ENCODE measurements around the gene MAJIN. TPM values are rescaled to one million over a fixed set of nuclear protein-coding genes. Genes with fewer than 3 reads are reported as not detected.

MAJIN gene
- total RNA-seq, 2 donors from 2014 or later = 7.4 TPM; not detected in 1

- TF ChIP-seq POLR2AphosphoS5 (IDR thresholded peaks at IDR 0.05) = no peak
- TF ChIP-seq, protein P1, sequence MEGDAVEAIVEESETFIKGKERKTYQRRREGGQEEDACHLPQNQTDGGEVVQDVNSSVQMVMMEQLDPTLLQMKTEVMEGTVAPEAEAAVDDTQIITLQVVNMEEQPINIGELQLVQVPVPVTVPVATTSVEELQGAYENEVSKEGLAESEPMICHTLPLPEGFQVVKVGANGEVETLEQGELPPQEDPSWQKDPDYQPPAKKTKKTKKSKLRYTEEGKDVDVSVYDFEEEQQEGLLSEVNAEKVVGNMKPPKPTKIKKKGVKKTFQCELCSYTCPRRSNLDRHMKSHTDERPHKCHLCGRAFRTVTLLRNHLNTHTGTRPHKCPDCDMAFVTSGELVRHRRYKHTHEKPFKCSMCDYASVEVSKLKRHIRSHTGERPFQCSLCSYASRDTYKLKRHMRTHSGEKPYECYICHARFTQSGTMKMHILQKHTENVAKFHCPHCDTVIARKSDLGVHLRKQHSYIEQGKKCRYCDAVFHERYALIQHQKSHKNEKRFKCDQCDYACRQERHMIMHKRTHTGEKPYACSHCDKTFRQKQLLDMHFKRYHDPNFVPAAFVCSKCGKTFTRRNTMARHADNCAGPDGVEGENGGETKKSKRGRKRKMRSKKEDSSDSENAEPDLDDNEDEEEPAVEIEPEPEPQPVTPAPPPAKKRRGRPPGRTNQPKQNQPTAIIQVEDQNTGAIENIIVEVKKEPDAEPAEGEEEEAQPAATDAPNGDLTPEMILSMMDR (IDR thresholded peaks at IDR 0.05) = no peak
- no peak for TF ChIP-seq POLR2A (IDR thresholded peaks at IDR 0.05)
- H3K27ac ChIP-seq = no peak overlapping the region
- 72% methylated on average over 5 of the region's 5 CpGs for WGBS
- H3K4me1 ChIP-seq (replicated peaks) = no peaks in the 10 kb centered on the region
- no peak for DNase-seq (ENCODE audit: low spot score)
- H3K9me3 ChIP-seq = no peaks in the 10 kb centered on the region
- intact Hi-C loops (cut with DNase I) = no loop called here
- H3K36me3 ChIP-seq = no peaks in the 10 kb centered on the region
- no peaks in the 10 kb centered on the region for H3K27me3 ChIP-seq (replicated peaks; ENCODE audit: insufficient read depth)
- H3K4me3 ChIP-seq = no peak overlapping the region
Measured at GRCh38 chr11:65002706-65003105, 30.8 kb upstream of the MAJIN start.

GRCh38 chr11:64999478-64999877 is 27.6 kb upstream of the MAJIN start:
- H3K27ac ChIP-seq = no peak overlapping the region
- no peaks in the 10 kb centered on the region for H3K9me3 ChIP-seq
- no peak for DNase-seq (ENCODE audit: low spot score)
- no peak overlapping the region for H3K4me3 ChIP-seq
- WGBS = 95% methylated on average over 1 of the region's 1 CpG
- no peaks in the 10 kb centered on the region for H3K27me3 ChIP-seq (replicated peaks; ENCODE audit: insufficient read depth)
- intact Hi-C loops (cut with DNase I) = loop anchor here (5.0 kb wide), 1 partner anchor 152 kb away; no protein-coding TSS in a partner anchor
- no peak for TF ChIP-seq POLR2A (IDR thresholded peaks at IDR 0.05)
- TF ChIP-seq, protein P1 (IDR thresholded peaks at IDR 0.05) = no peak
- TF ChIP-seq POLR2AphosphoS5 (IDR thresholded peaks at IDR 0.05) = no peak
- H3K36me3 ChIP-seq = no peaks in the 10 kb centered on the region
- H3K4me1 ChIP-seq (replicated peaks) = no peaks in the 10 kb centered on the region

- intact Hi-C loops (cut with DNase I) = loop anchor here (5.0 kb wide), 1 partner anchor 152 kb away; no protein-coding TSS in a partner anchor
- TF ChIP-seq, protein P1 (IDR thresholded peaks at IDR 0.05) = no peak
- TF ChIP-seq POLR2AphosphoS5 (IDR thresholded peaks at IDR 0.05) = no peak
- TF ChIP-seq POLR2A (IDR thresholded peaks at IDR 0.05) = no peak
- DNase-seq (ENCODE audit: low spot score) = no peak
Measured at GRCh38 chr11:64998690-64999431, 27.0 kb upstream of the MAJIN start.

GRCh38 chr11:64998141-64998540 is 26.2 kb upstream of the MAJIN start:
- no peak overlapping the region for H3K27ac ChIP-seq
- intact Hi-C loops (cut with DNase I) = loop anchor here (5.0 kb wide), 1 partner anchor 151 kb away; no protein-coding TSS in a partner anchor
- no peak for DNase-seq (ENCODE audit: low spot score)

More at GRCh38 chr11:64998690-64999431, 27.0 kb upstream of the MAJIN start:
- no peaks in the 10 kb centered on the region for H3K4me1 ChIP-seq (replicated peaks)
- 64% methylated on average over 9 of the region's 9 CpGs for WGBS
- no peak overlapping the region for H3K27ac ChIP-seq
- no peak overlapping the region for H3K4me3 ChIP-seq
- H3K27me3 ChIP-seq (replicated peaks; ENCODE audit: insufficient read depth) = no peaks in the 10 kb centered on the region
- no peaks in the 10 kb centered on the region for H3K36me3 ChIP-seq
- H3K9me3 ChIP-seq = no peaks in the 10 kb centered on the region

More at GRCh38 chr11:64998141-64998540, 26.2 kb upstream of the MAJIN start:
- TF ChIP-seq POLR2A (IDR thresholded peaks at IDR 0.05) = no peak
- no peak for TF ChIP-seq POLR2AphosphoS5 (IDR thresholded peaks at IDR 0.05)
- TF ChIP-seq, protein P1 (IDR thresholded peaks at IDR 0.05) = no peak
- Histone ChIP-seq H3K36me3 (no peaks in the 10 kb centered on the region), H3K4me1 (replicated peaks) (no peaks in the 10 kb centered on the region), H3K4me3 (no peak overlapping the region), H3K9me3 (no peaks in the 10 kb centered on the region), H3K27me3 (replicated peaks; ENCODE audit: insufficient read depth) (no peaks in the 10 kb centered on the region)
- WGBS = 94% methylated on average over 1 of the region's 1 CpG

All from prostate gland (tissue), 2 donors.